ENCODE results near the gene GPR18.
A peak's percentile ranks its signal among the peaks of the same experiment; 100 is the strongest.
"Not testable (repeated sequence)": the region's sequence is repeated elsewhere in the genome, so short reads cannot be mapped to it uniquely, and the experiment has no call there.

The GPR18 gene

GRCh38 chr13:99255271-99255670, 2.9 kb downstream of the GPR18 start:
- no peak overlapping the region for H3K9ac ChIP-seq (ENCODE audit: low read length)
- peaks cover 13% of the 10 kb centered on the region for H3K4me1 ChIP-seq (ENCODE audit: control insufficient read depth, insufficient read depth, low read length)
- H3K27ac ChIP-seq (ENCODE audit: low read depth, low read length), result no peak overlapping the region
- no peak overlapping the region for H3K4me3 ChIP-seq (ENCODE audit: low read depth, low read length)
- no peaks in the 10 kb centered on the region for H3K27me3 ChIP-seq (ENCODE audit: control insufficient read depth, insufficient read depth, low read length)
- H3K36me3 ChIP-seq (ENCODE audit: control insufficient read depth, insufficient read depth, low read length), result peaks cover 21% of the 10 kb centered on the region
- no peaks in the 10 kb centered on the region for H3K9me3 ChIP-seq (ENCODE audit: control insufficient read depth, insufficient read depth, low read depth, low read length)

GRCh38 chr13:99254830-99255229, 3.3 kb downstream of the GPR18 start:
- no peak overlapping the region for H3K4me3 ChIP-seq (ENCODE audit: low read depth, low read length)

GRCh38 chr13:99251921-99252320, 6.3 kb downstream of the GPR18 start:
- peak overlapping the region; percentile 38; the same call in 1 of the 2 replicates for H3K27ac ChIP-seq (ENCODE audit: low read depth, low read length)
- peaks cover 13% of the 10 kb centered on the region for H3K4me1 ChIP-seq (ENCODE audit: control insufficient read depth, insufficient read depth, low read length)
- no peak overlapping the region for H3K9ac ChIP-seq (ENCODE audit: low read length)
- H3K36me3 ChIP-seq (ENCODE audit: control insufficient read depth, insufficient read depth, low read length), result peaks cover 14% of the 10 kb centered on the region
- H3K27me3 ChIP-seq (ENCODE audit: control insufficient read depth, insufficient read depth, low read length), result no peaks in the 10 kb centered on the region
- no peak overlapping the region for H3K4me3 ChIP-seq (ENCODE audit: low read depth, low read length)
- H3K9me3 ChIP-seq (ENCODE audit: control insufficient read depth, insufficient read depth, low read depth, low read length), result no peaks in the 10 kb centered on the region

More at GRCh38 chr13:99254830-99255229, 3.3 kb downstream of the GPR18 start:
- no peaks in the 10 kb centered on the region for H3K27me3 ChIP-seq (ENCODE audit: control insufficient read depth, insufficient read depth, low read length)
- H3K27ac ChIP-seq (ENCODE audit: low read depth, low read length), result no peak overlapping the region
- H3K36me3 ChIP-seq (ENCODE audit: control insufficient read depth, insufficient read depth, low read length), result peaks cover 16% of the 10 kb centered on the region
- H3K9ac ChIP-seq (ENCODE audit: low read length), result no peak overlapping the region
- H3K9me3 ChIP-seq (ENCODE audit: control insufficient read depth, insufficient read depth, low read depth, low read length), result no peaks in the 10 kb centered on the region
- H3K4me1 ChIP-seq (ENCODE audit: control insufficient read depth, insufficient read depth, low read length), result peaks cover 13% of the 10 kb centered on the region

GRCh38 chr13:99250982-99251825, 7.0 kb downstream of the GPR18 start:
- H3K4me1 ChIP-seq (ENCODE audit: control insufficient read depth, insufficient read depth, low read length), result peaks cover 13% of the 10 kb centered on the region
- no peak overlapping the region for H3K9ac ChIP-seq (ENCODE audit: low read length)
- H3K36me3 ChIP-seq (ENCODE audit: control insufficient read depth, insufficient read depth, low read length), result peaks cover 17% of the 10 kb centered on the region
- H3K27ac ChIP-seq (ENCODE audit: low read depth, low read length), result no peak overlapping the region
- H3K9me3 ChIP-seq (ENCODE audit: control insufficient read depth, insufficient read depth, low read depth, low read length), result no peaks in the 10 kb centered on the region
- no peak overlapping the region for H3K4me3 ChIP-seq (ENCODE audit: low read depth, low read length)
- no peaks in the 10 kb centered on the region for H3K27me3 ChIP-seq (ENCODE audit: control insufficient read depth, insufficient read depth, low read length)

- not testable (repeated sequence) for H3K9ac ChIP-seq (ENCODE audit: low read length); H3K9me3 ChIP-seq (ENCODE audit: control insufficient read depth, insufficient read depth, low read depth, low read length); H3K27me3 ChIP-seq (ENCODE audit: control insufficient read depth, insufficient read depth, low read length); H3K27ac ChIP-seq (ENCODE audit: low read depth, low read length); H3K4me3 ChIP-seq (ENCODE audit: low read depth, low read length)
- H3K36me3 ChIP-seq (ENCODE audit: control insufficient read depth, insufficient read depth, low read length), result peaks cover 13% of the 10 kb centered on the region
- peaks cover 13% of the 10 kb centered on the region for H3K4me1 ChIP-seq (ENCODE audit: control insufficient read depth, insufficient read depth, low read length)
Measured at GRCh38 chr13:99249606-99250005, 8.6 kb downstream of the GPR18 start.

GRCh38 chr13:99249178-99249577, 9.0 kb downstream of the GPR18 start:
- H3K4me1 ChIP-seq (ENCODE audit: control insufficient read depth, insufficient read depth, low read length), result peaks cover 13% of the 10 kb centered on the region
- not testable (repeated sequence) for H3K27ac ChIP-seq (ENCODE audit: low read depth, low read length); H3K27me3 ChIP-seq (ENCODE audit: control insufficient read depth, insufficient read depth, low read length); H3K9me3 ChIP-seq (ENCODE audit: control insufficient read depth, insufficient read depth, low read depth, low read length); H3K9ac ChIP-seq (ENCODE audit: low read length); H3K4me3 ChIP-seq (ENCODE audit: low read depth, low read length)
- H3K36me3 ChIP-seq (ENCODE audit: control insufficient read depth, insufficient read depth, low read length), result peaks cover 16% of the 10 kb centered on the region

- H3K27me3 ChIP-seq (ENCODE audit: control insufficient read depth, insufficient read depth, low read length), result no peaks in the 10 kb centered on the region
- H3K36me3 ChIP-seq (ENCODE audit: control insufficient read depth, insufficient read depth, low read length), result peaks cover 25% of the 10 kb centered on the region
- H3K4me3 ChIP-seq (ENCODE audit: low read depth, low read length), result no peak overlapping the region
- no peak overlapping the region for H3K27ac ChIP-seq (ENCODE audit: low read depth, low read length)
- no peaks in the 10 kb centered on the region for H3K9me3 ChIP-seq (ENCODE audit: control insufficient read depth, insufficient read depth, low read depth, low read length)
- H3K9ac ChIP-seq (ENCODE audit: low read length), result no peak overlapping the region
- peaks cover 3% of the 10 kb centered on the region for H3K4me1 ChIP-seq (ENCODE audit: control insufficient read depth, insufficient read depth, low read length)
Measured at GRCh38 chr13:99246100-99246499, 12.1 kb downstream of the GPR18 start.

- Histone ChIP-seq H3K36me3 (ENCODE audit: control insufficient read depth, insufficient read depth, low read length) (peaks cover 34% of the 10 kb centered on the region), H3K4me1 (ENCODE audit: control insufficient read depth, insufficient read depth, low read length) (no peaks in the 10 kb centered on the region), H3K9me3 (ENCODE audit: control insufficient read depth, insufficient read depth, low read depth, low read length) (0 out of 2 replicates have a peak, but pooled peaks cover 4% of the 10 kb centered on the region), H3K27ac (ENCODE audit: low read depth, low read length) (no peak overlapping the region), H3K27me3 (ENCODE audit: control insufficient read depth, insufficient read depth, low read length) (no peaks in the 10 kb centered on the region), H3K9ac (ENCODE audit: low read length) (no peak overlapping the region), H3K4me3 (ENCODE audit: low read depth, low read length) (no peak overlapping the region)
Measured at GRCh38 chr13:99237981-99238662, 20.1 kb downstream of the GPR18 start.

GRCh38 chr13:99231721-99232120, 26.5 kb downstream of the GPR18 start:
- Histone ChIP-seq H3K9ac (ENCODE audit: low read length) (no peak overlapping the region), H3K4me3 (ENCODE audit: low read depth, low read length) (no peak overlapping the region), H3K27ac (ENCODE audit: low read depth, low read length) (no peak overlapping the region), H3K9me3 (ENCODE audit: control insufficient read depth, insufficient read depth, low read depth, low read length) (no peaks in the 10 kb centered on the region), H3K4me1 (ENCODE audit: control insufficient read depth, insufficient read depth, low read length) (peaks cover 9% of the 10 kb centered on the region; the same call in 1 of the 2 replicates), H3K27me3 (ENCODE audit: control insufficient read depth, insufficient read depth, low read length) (no peaks in the 10 kb centered on the region), H3K36me3 (ENCODE audit: control insufficient read depth, insufficient read depth, low read length) (no peaks in the 10 kb centered on the region)

GRCh38 chr13:99230991-99231390, 27.2 kb downstream of the GPR18 start:
- no peak overlapping the region for H3K27ac ChIP-seq (ENCODE audit: low read depth, low read length)

GRCh38 chr13:99230588-99230987, 27.6 kb downstream of the GPR18 start:
- H3K4me1 ChIP-seq (ENCODE audit: control insufficient read depth, insufficient read depth, low read length); H3K4me3 ChIP-seq (ENCODE audit: low read depth, low read length); H3K9me3 ChIP-seq (ENCODE audit: control insufficient read depth, insufficient read depth, low read depth, low read length); H3K27me3 ChIP-seq (ENCODE audit: control insufficient read depth, insufficient read depth, low read length); H3K27ac ChIP-seq (ENCODE audit: low read depth, low read length); H3K9ac ChIP-seq (ENCODE audit: low read length); H3K36me3 ChIP-seq (ENCODE audit: control insufficient read depth, insufficient read depth, low read length): not testable (repeated sequence)

More at GRCh38 chr13:99230991-99231390, 27.2 kb downstream of the GPR18 start:
- Histone ChIP-seq H3K9ac (ENCODE audit: low read length) (no peak overlapping the region), H3K9me3 (ENCODE audit: control insufficient read depth, insufficient read depth, low read depth, low read length) (no peaks in the 10 kb centered on the region), H3K27me3 (ENCODE audit: control insufficient read depth, insufficient read depth, low read length) (no peaks in the 10 kb centered on the region), H3K36me3 (ENCODE audit: control insufficient read depth, insufficient read depth, low read length) (no peaks in the 10 kb centered on the region), H3K4me3 (ENCODE audit: low read depth, low read length) (no peak overlapping the region), H3K4me1 (ENCODE audit: control insufficient read depth, insufficient read depth, low read length) (peaks cover 9% of the 10 kb centered on the region; the same call in 1 of the 2 replicates)

All from HUES6 (cell line).